LHCN-M2 (cell line): ENCODE measurements around the gene ITGB2. TPM values are rescaled to one million over a fixed set of nuclear protein-coding genes. Genes with fewer than 3 reads are reported as not detected.

ENCODE experiments used
- DNase-seq: peaks from one replicate; pipeline ENCODE4 v3.0.0-alpha.2; 2012; ENCODE audit warnings: low read depth
- polyA plus RNA-seq: library from polyadenylated mRNA; unstranded; fragments of >200 nt; gene quantifications from one replicate; pipeline ENCODE4 v1.2.1, GENCODE V29; 2012; ENCODE audit warnings: missing spikeins
- total RNA-seq: library from RNA; depleted of rRNA; stranded (reverse); fragments of >200 nt; gene quantifications from 2 replicates; pipeline ENCODE4 v1.2.3, GENCODE V29; 2014; rRNA removed

ITGB2 gene
- 3.7 and 3.8 TPM in 2 replicates for total RNA-seq
- polyA plus RNA-seq, result 25.3 TPM

- DNase-seq, result no peak
These were observed at the start of gene ITGB2 for GRCh38 chr21:44920694-44921604. TSS of gene ITGB2 (minus strand) at chr21:44920899. CDS start at chr21:44910782, 10,117 bp downstream.

GRCh38 chr21:44969931-44970755, 49.4 kb upstream of the ITGB2 start:
- no peak for DNase-seq

- no peak for DNase-seq
These were observed 48.5 kb upstream of the ITGB2 start for GRCh38 chr21:44969066-44969670.

- no peak for DNase-seq
These were observed 46.7 kb upstream of the ITGB2 start for GRCh38 chr21:44967082-44968047.

- no peak for DNase-seq
These were observed 45.7 kb upstream of the ITGB2 start for GRCh38 chr21:44966135-44967081.

GRCh38 chr21:44965251-44966022, 44.7 kb upstream of the ITGB2 start:
- DNase-seq, result peak; percentile 87

- DNase-seq, result no peak
These were observed 43.7 kb upstream of the ITGB2 start for GRCh38 chr21:44964381-44964780.

GRCh38 chr21:44962403-44962966, 41.8 kb upstream of the ITGB2 start:
- peak; percentile 98 for DNase-seq

GRCh38 chr21:44960141-44961092, 39.7 kb upstream of the ITGB2 start:
- DNase-seq, result no peak

- no peak for DNase-seq
These were observed 38.8 kb upstream of the ITGB2 start for GRCh38 chr21:44959376-44960091.

GRCh38 chr21:44958471-44959191, 37.9 kb upstream of the ITGB2 start:
- peak; percentile 89 for DNase-seq

- DNase-seq, result no peak
These were observed 37.3 kb upstream of the ITGB2 start for GRCh38 chr21:44957901-44958451.

GRCh38 chr21:44957047-44957831, 36.5 kb upstream of the ITGB2 start:
- no peak for DNase-seq

GRCh38 chr21:44956356-44957046, 35.8 kb upstream of the ITGB2 start:
- DNase-seq, result no peak
